ENCODE results near the gene TLR8.

The TLR8 gene

GRCh38 chrX:12906046-12906761 is at the start of gene TLR8:
Gene TLR8 (plus strand): TSS chrX:12906620. CDS start chrX:12906707, 87 bp downstream.
- H3K4me3 ChIP-seq (ENCODE audit: control insufficient read depth, low read depth, low read length), result no peak within 1 kb of the TSS
- no peak for DNase-seq (ENCODE audit: low read depth)
- no peak for TF ChIP-seq CTCF (IDR thresholded peaks at IDR 0.05; ENCODE audit: control insufficient read depth, insufficient read depth, low read depth, low read length, missing control alignments)

- TF ChIP-seq CTCF (IDR thresholded peaks at IDR 0.05; ENCODE audit: control insufficient read depth, insufficient read depth, low read depth, low read length, missing control alignments), result no peak
- DNase-seq (ENCODE audit: low read depth), result no peak
These were observed 41.1 kb upstream of the TLR8 start for GRCh38 chrX:12865359-12865758.

GRCh38 chrX:12866451-12867377 is 39.7 kb upstream of the TLR8 start, which contains the start of gene TLR7:
Gene TLR7 (plus strand): TSS chrX:12867072. CDS start chrX:12867579, 507 bp downstream.
- H3K4me3 ChIP-seq (ENCODE audit: control insufficient read depth, low read depth, low read length), result no peak within 1 kb of the TSS
- no peak for DNase-seq (ENCODE audit: low read depth)

More at GRCh38 chrX:12865359-12865758, 41.1 kb upstream of the TLR8 start:
- H3K4me3 ChIP-seq (ENCODE audit: control insufficient read depth, low read depth, low read length), result no peak overlapping the region

GRCh38 chrX:12867685-12868084 is 38.7 kb upstream of the TLR8 start:
- DNase-seq (ENCODE audit: low read depth), result no peak
- no peak overlapping the region for H3K4me3 ChIP-seq (ENCODE audit: control insufficient read depth, low read depth, low read length)

More at GRCh38 chrX:12866451-12867377, 39.7 kb upstream of the TLR8 start, which contains the start of gene TLR7:
- TF ChIP-seq CTCF (IDR thresholded peaks at IDR 0.05; ENCODE audit: control insufficient read depth, insufficient read depth, low read depth, low read length, missing control alignments), result no peak

GRCh38 chrX:12868747-12869146 is 37.7 kb upstream of the TLR8 start:
- no peak for DNase-seq (ENCODE audit: low read depth)
- TF ChIP-seq CTCF (IDR thresholded peaks at IDR 0.05; ENCODE audit: control insufficient read depth, insufficient read depth, low read depth, low read length, missing control alignments), result no peak
- no peak overlapping the region for H3K4me3 ChIP-seq (ENCODE audit: control insufficient read depth, low read depth, low read length)

More at GRCh38 chrX:12867685-12868084, 38.7 kb upstream of the TLR8 start:
- TF ChIP-seq CTCF (IDR thresholded peaks at IDR 0.05; ENCODE audit: control insufficient read depth, insufficient read depth, low read depth, low read length, missing control alignments), result no peak

- H3K4me3 ChIP-seq (ENCODE audit: control insufficient read depth, low read depth, low read length), result no peak overlapping the region
- TF ChIP-seq CTCF (IDR thresholded peaks at IDR 0.05; ENCODE audit: control insufficient read depth, insufficient read depth, low read depth, low read length, missing control alignments), result no peak
- DNase-seq (ENCODE audit: low read depth), result no peak
These were observed 35.2 kb upstream of the TLR8 start for GRCh38 chrX:12871257-12871656.

Measured in AG09309 (cell line).